CD14-positive monocyte (primary cell): ENCODE results near the gene FUS. TPM values are rescaled to one million over a fixed set of nuclear protein-coding genes. Genes with fewer than 3 reads are reported as not detected.

Experiments
- DNase-seq, 3 donors: peaks; one replicate each; pipeline ENCODE4 v3.0.0-alpha.2; 2011 to 2022
- H2AFZ ChIP-seq: 2 replicates; pipeline ENCODE4 v1.6.0; 2012; ENCODE audit warnings: mild to moderate bottlenecking, low read depth, low read length, inconsistent platforms; ENCODE audit not compliant: insufficient read depth, poor library complexity, severe bottlenecking
- H3K27ac ChIP-seq, 2 donors: 1 replicate in 1 of 2; 2 replicates in 1 of 2; pipeline ENCODE4 v1.5.1; 2012 to 2013; ENCODE audit warnings: low read length in 2 of 2, control low read depth in 1 of 2, inconsistent platforms in 1 of 2, low read depth in 1 of 2, mild to moderate bottlenecking in 1 of 2
- H3K27me3 ChIP-seq, 2 donors: one replicate each; pipeline versions ENCODE4 v1.6.0 to v1.6.1; 2011 to 2013; ENCODE audit warnings: low read length in 2 of 2; ENCODE audit not compliant: control insufficient read depth in 2 of 2, insufficient read depth in 2 of 2
- H3K36me3 ChIP-seq, 2 donors: replicated peaks in 1 of 2; 1 replicate in 1 of 2; 2 replicates in 1 of 2; pipeline versions ENCODE4 v1.5.1 to v1.6.1; 2012 to 2013; ENCODE audit warnings: low read length in 2 of 2, control low read depth in 1 of 2, inconsistent platforms in 1 of 2, mild to moderate bottlenecking in 1 of 2; ENCODE audit not compliant: insufficient read depth in 2 of 2, control insufficient read depth in 1 of 2
- H3K4me1 ChIP-seq, 2 donors: 1 replicate in 1 of 2; 2 replicates in 1 of 2; pipeline versions ENCODE4 v1.5.1 to v1.6.1; 2012 to 2013; ENCODE audit warnings: low read length in 2 of 2, control low read depth in 1 of 2, inconsistent platforms in 1 of 2, mild to moderate bottlenecking in 1 of 2, moderate library complexity in 1 of 2; ENCODE audit not compliant: insufficient read depth in 2 of 2, control insufficient read depth in 1 of 2
- H3K4me2 ChIP-seq: replicated peaks from 2 replicates; pipeline ENCODE3; 2012; ENCODE audit warnings: low read length, moderate library complexity, mild to moderate bottlenecking; ENCODE audit not compliant: poor library complexity, severe bottlenecking; ENCODE audit errors: extremely low read depth
- H3K4me3 ChIP-seq, 3 experiments: fragments of 200-600 bp in 1 of 3; sonication (generic) in 1 of 3; replicated peaks in 1 of 3; 1 replicate in 2 of 3; 2 replicates in 1 of 3; pipeline ENCODE4 v1.5.1; 2011 to 2013; ENCODE audit warnings: low read length in 3 of 3, mild to moderate bottlenecking in 3 of 3, control low read depth in 2 of 3, low read depth in 2 of 3, inconsistent platforms in 1 of 3, moderate library complexity in 1 of 3
- H3K79me2 ChIP-seq: 2 replicates; pipeline ENCODE4 v1.6.0; 2012; ENCODE audit warnings: mild to moderate bottlenecking, control low read depth, inconsistent platforms, low read length, moderate library complexity; ENCODE audit not compliant: insufficient read depth
- H3K9ac ChIP-seq: 2 replicates; pipeline ENCODE4 v1.6.0; 2017; ENCODE audit warnings: low read length, mild to moderate bottlenecking; ENCODE audit not compliant: insufficient read depth, poor library complexity, severe bottlenecking
- H3K9me3 ChIP-seq, 2 donors: replicated peaks in 1 of 2; 1 replicate in 1 of 2; 2 replicates in 1 of 2; pipeline versions ENCODE4 v1.5.1 to v1.6.1; 2012 to 2013; ENCODE audit warnings: low read length in 2 of 2, control low read depth in 1 of 2; ENCODE audit not compliant: control insufficient read depth in 1 of 2, insufficient read depth in 1 of 2
- H4K20me1 ChIP-seq: 2 replicates; pipeline ENCODE4 v1.6.0; 2012; ENCODE audit warnings: mild to moderate bottlenecking, low read length, control low read depth, moderate library complexity; ENCODE audit not compliant: insufficient read depth
- H3K27ac Mint-ChIP-seq, 7 donors: one replicate each; pipeline ENCODE4 v1.8.0; 2020; ENCODE audit warnings: mild to moderate bottlenecking in 7 of 7, mixed read lengths in 7 of 7, moderate library complexity in 6 of 7, inconsistent platforms in 2 of 7
- H3K27me3 Mint-ChIP-seq, 3 donors: one replicate each; pipeline ENCODE4 v1.8.0; 2021 to 2022; ENCODE audit warnings: low read depth in 3 of 3, mild to moderate bottlenecking in 3 of 3, mixed read lengths in 3 of 3, moderate library complexity in 3 of 3, inconsistent platforms in 1 of 3
- H3K36me3 Mint-ChIP-seq, 2 donors: one replicate each; pipeline ENCODE4 v1.8.0; 2020; ENCODE audit warnings: mixed read lengths in 2 of 2, inconsistent platforms in 1 of 2, mild to moderate bottlenecking in 1 of 2
- H3K4me1 Mint-ChIP-seq: one replicate; pipeline ENCODE4 v1.8.0; 2020; ENCODE audit warnings: mild to moderate bottlenecking, mixed read lengths
- H3K4me3 Mint-ChIP-seq, 2 donors: one replicate each; pipeline ENCODE4 v1.8.0; 2020; ENCODE audit warnings: mild to moderate bottlenecking in 2 of 2, mixed read lengths in 2 of 2, moderate library complexity in 1 of 2
- H3K9me3 Mint-ChIP-seq, 7 donors: one replicate each; pipeline ENCODE4 v1.8.0; 2020 to 2022; ENCODE audit warnings: mixed read lengths in 7 of 7, mild to moderate bottlenecking in 6 of 7, moderate library complexity in 6 of 7, inconsistent platforms in 2 of 7
- CTCF ChIP-seq: fragments of 200-600 bp; IDR thresholded peaks from one replicate; pipeline ENCODE4 v1.8.0; 2022; ENCODE audit warnings: antibody characterized with exemption, mild to moderate bottlenecking
- WGBS: methylation state at CpG from one replicate; pipeline ENCODE4 v1.1.5; 2013; ENCODE audit warnings: missing lambda C conversion rate; ENCODE audit not compliant: insufficient coverage; 5-methylcytosine and 5-hydroxymethylcytosine counted together
- intact Hi-C, 2 donors: fragments of 100-400 bp; cut with micrococcal nuclease; formaldehyde crosslinking; loops; one replicate each; pipeline versions ENCODE4 v1.15.0 to v1.15.1; 2023
- polyA plus RNA-seq, 3 donors: library from polyadenylated mRNA; depleted of rRNA in 1 of 3; unstranded in 2 of 3; stranded (reverse) in 1 of 3; fragments of 300-500 nt in 2 of 3; fragments of >200 nt in 1 of 3; fragmentation: Illumina TruSeq in 2 of 3; gene quantifications; 1 replicate in 2 of 3; 2 replicates in 1 of 3; pipeline ENCODE4 v1.2.3, GENCODE V29; 2012 to 2021

The FUS gene
- polyA plus RNA-seq, 3 donors: 54.9 to 246 (median 78.5) TPM

GRCh38 chr16:31183432-31184428 lies 3.8 kb downstream of the FUS start:
- Mint-ChIP-seq H3K4me1 (peaks cover 62% of the 10 kb centered on the region), H3K4me3 (no peak overlapping the region), H3K27ac (peak overlapping the region; percentile 22 to 67 (median 30)), H3K27me3 (peaks cover 0 to 2% (median 0%) of the 10 kb centered on the region in 3 donors), H3K36me3 (peaks cover 65 to 68% of the 10 kb centered on the region in 2 donors), H3K9me3 (no peaks in the 10 kb centered on the region)
- no peak for TF ChIP-seq CTCF
- H3K4me2 ChIP-seq: no peak overlapping the region
- no peak overlapping the region for H2AFZ ChIP-seq
- no peaks in the 10 kb centered on the region for H3K27me3 ChIP-seq
- peaks cover 87% of the 10 kb centered on the region for H3K79me2 ChIP-seq
- intact Hi-C loops: loop anchor here in 1 of 2 donors (5.0 kb wide), 1 partner anchor 174 kb away; the partner anchor contains the start of gene ITGAX
- peaks cover 57 to 67% of the 10 kb centered on the region in 2 donors for H3K36me3 ChIP-seq
- no peak overlapping the region for H3K4me3 ChIP-seq
- no peak for DNase-seq
- H3K27ac ChIP-seq: peak overlapping the region in 1 of 2 donors; percentile 7
- peaks cover 55 to 59% of the 10 kb centered on the region in 2 donors for H3K4me1 ChIP-seq
- peaks cover 87% of the 10 kb centered on the region for H4K20me1 ChIP-seq
- no peak overlapping the region for H3K9ac ChIP-seq
- 94% methylated on average over 9 of the region's 10 CpGs for WGBS
- H3K9me3 ChIP-seq: no peaks in the 10 kb centered on the region

DNA sequence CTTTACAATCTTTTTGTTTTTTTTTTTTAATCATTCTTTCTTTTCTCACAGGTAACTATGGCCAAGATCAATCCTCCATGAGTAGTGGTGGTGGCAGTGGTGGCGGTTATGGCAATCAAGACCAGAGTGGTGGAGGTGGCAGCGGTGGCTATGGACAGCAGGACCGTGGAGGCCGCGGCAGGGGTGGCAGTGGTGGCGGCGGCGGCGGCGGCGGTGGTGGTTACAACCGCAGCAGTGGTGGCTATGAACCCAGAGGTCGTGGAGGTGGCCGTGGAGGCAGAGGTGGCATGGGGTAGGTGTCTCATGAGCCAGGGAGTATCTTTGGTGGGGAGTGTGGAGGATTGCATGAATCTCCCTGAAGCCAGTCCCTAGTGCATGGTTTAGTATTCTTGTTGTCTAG lies 4.9 kb downstream of the FUS start:
- intact Hi-C loops: loop anchor here in 1 of 2 donors (5.0 kb wide), 1 partner anchor 172 kb away; the partner anchor contains the start of gene ITGAX
- Histone ChIP-seq H3K9me3 (no peaks in the 10 kb centered on the region), H2AFZ (no peak overlapping the region), H3K27ac (peak overlapping the region in 1 of 2 donors; percentile 58), H3K4me2 (no peak overlapping the region), H4K20me1 (peaks cover 99% of the 10 kb centered on the region), H3K36me3 (peaks cover 68 to 78% of the 10 kb centered on the region in 2 donors), H3K27me3 (no peaks in the 10 kb centered on the region), H3K4me1 (peaks cover 48 to 51% of the 10 kb centered on the region in 2 donors), H3K4me3 (no peak overlapping the region), H3K9ac (no peak overlapping the region), H3K79me2 (peaks cover 91% of the 10 kb centered on the region)
- peaks cover 58% of the 10 kb centered on the region for H3K4me1 Mint-ChIP-seq
- no peak for DNase-seq
- no peak overlapping the region for H3K4me3 Mint-ChIP-seq
- no peak for TF ChIP-seq CTCF
- peaks cover 77 to 79% of the 10 kb centered on the region in 2 donors for H3K36me3 Mint-ChIP-seq
- H3K27ac Mint-ChIP-seq: peak overlapping the region in 5 of 7 donors; percentile 33 to 82 (median 63)
- WGBS: 91% methylated on average over 5 of the region's 14 CpGs
- no peaks in the 10 kb centered on the region for H3K9me3 Mint-ChIP-seq
- peaks cover 0 to 1% (median 0%) of the 10 kb centered on the region in 3 donors for H3K27me3 Mint-ChIP-seq
